ENCODE data around the gene FCHSD1. TPM values are rescaled to one million over a fixed set of nuclear protein-coding genes. Genes with fewer than 3 reads are reported as not detected.

FCHSD1 gene
- total and polyA plus RNA-seq, 10 of the 15 experiments (the other 5 are each of a cell fraction or from before 2014, with no cell fraction given), result 0.97 to 22.8 (median 10.7) TPM

GRCh38 chr5:141603923-141604717 lies 47.1 kb downstream of the FCHSD1 start (continued):
- TF ChIP-seq, protein P1, sequence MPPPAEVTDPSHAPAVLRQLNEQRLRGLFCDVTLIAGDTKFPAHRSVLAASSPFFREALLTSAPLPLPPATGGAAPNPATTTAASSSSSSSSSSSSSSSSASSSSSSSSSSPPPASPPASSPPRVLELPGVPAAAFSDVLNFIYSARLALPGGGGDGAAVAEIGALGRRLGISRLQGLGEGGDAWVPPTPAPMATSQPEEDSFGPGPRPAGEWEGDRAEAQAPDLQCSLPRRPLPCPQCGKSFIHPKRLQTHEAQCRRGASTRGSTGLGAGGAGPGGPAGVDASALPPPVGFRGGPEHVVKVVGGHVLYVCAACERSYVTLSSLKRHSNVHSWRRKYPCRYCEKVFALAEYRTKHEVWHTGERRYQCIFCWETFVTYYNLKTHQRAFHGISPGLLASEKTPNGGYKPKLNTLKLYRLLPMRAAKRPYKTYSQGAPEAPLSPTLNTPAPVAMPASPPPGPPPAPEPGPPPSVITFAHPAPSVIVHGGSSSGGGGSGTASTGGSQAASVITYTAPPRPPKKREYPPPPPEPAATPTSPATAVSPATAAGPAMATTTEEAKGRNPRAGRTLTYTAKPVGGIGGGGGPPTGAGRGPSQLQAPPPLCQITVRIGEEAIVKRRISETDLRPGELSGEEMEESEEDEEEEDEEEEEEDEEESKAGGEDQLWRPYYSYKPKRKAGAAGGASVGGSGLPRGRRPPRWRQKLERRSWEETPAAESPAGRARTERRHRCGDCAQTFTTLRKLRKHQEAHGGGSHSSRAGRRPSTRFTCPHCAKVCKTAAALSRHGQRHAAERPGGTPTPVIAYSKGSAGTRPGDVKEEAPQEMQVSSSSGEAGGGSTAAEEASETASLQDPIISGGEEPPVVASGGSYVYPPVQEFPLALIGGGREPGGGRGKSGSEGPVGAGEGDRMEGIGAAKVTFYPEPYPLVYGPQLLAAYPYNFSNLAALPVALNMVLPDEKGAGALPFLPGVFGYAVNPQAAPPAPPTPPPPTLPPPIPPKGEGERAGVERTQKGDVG (CRISPR knock-in tag; IDR thresholded peaks at IDR 0.05), result no peak
- TF ChIP-seq TAF1 (IDR thresholded peaks at IDR 0.05; ENCODE audit: borderline replicate concordance, low read depth, low read length), result no peak

GRCh38 chr5:141602606-141603005 lies 48.6 kb downstream of the FCHSD1 start:
- Histone ChIP-seq H4K20me1 (ENCODE audit: control insufficient read depth, insufficient read depth) (no peaks in the 10 kb centered on the region), H3K27ac (ENCODE audit: control insufficient read depth, insufficient read depth) (no peak overlapping the region), H3K9ac (ENCODE audit: control insufficient read depth, insufficient read depth, low read length) (no peak overlapping the region), H3K4me1 (ENCODE audit: control insufficient read depth, insufficient read depth, low read length) (peaks cover 29% of the 10 kb centered on the region), H3K79me2 (ENCODE audit: control insufficient read depth, insufficient read depth, low read length) (peaks cover 85% of the 10 kb centered on the region), H3K4me3 (no peak overlapping the region), H3K27me3 (replicated peaks in 1 of 2; ENCODE audit: control insufficient read depth in 2 of 2, insufficient read depth in 2 of 2, low read length in 1 of 2) (no peaks in the 10 kb centered on the region), H3K9me3 (replicated peaks; ENCODE audit: control insufficient read depth, insufficient read depth, low read length) (no peaks in the 10 kb centered on the region), H3K4me2 (ENCODE audit: control insufficient read depth, insufficient read depth) (no peak overlapping the region), H2AFZ (ENCODE audit: control insufficient read depth, low read depth, low read length) (no peak overlapping the region), H3K36me3 (ENCODE audit: control insufficient read depth in 2 of 2, insufficient read depth in 2 of 2, low read length in 1 of 2) (no peaks in the 10 kb centered on the region; a peak in 1 of 4 replicates)
- BruUV-seq (replicated peaks), result no TSS peak
- ChIA-PET SMC1A (ENCODE audit: uncharacterized antibody, unreplicated experiment) (interaction anchor here (0.7 to 8.6 kb wide), 6 partner anchors 9 to 279 kb away, joined by 3 to 199 read pairs (median 18); partner anchors contain the start of genes DIAPH1, HDAC3 and RELL2), RAD21 (ENCODE audit: unreplicated experiment) (interaction anchor here (0.8 to 5.0 kb wide), 6 partner anchors 10 to 35 kb away, joined by 3 to 45 read pairs (median 8); partner anchors contain the start of gene DIAPH1), POLR2A (interaction anchor here (0.7 to 3.5 kb wide), 2 partner anchors 14 to 1100 kb away, joined by 3 to 17 read pairs; no protein-coding TSS in a partner anchor), CTCF (interaction anchor here (0.6 to 10.9 kb wide), 7 partner anchors 10 to 388 kb away, joined by 3 to 172 read pairs (median 8); partner anchors contain the start of gene DIAPH1)
- TF ChIP-seq SREBF1 (IDR thresholded peaks at IDR 0.05; ENCODE audit: low read length) (no peak), MTA3 (IDR thresholded peaks at IDR 0.05; ENCODE audit: borderline replicate concordance, low read length) (no peak), IRF3 (IDR thresholded peaks at IDR 0.05) (no peak)
- FAIRE-seq (no peak), DNase-seq (ENCODE audit: low read depth, low spot score) (no peak), ATAC-seq (no peak)
- in situ Hi-C loops (cut with MboI), result loop anchor here (25.0 kb wide), 2 partner anchors 1190 to 1565 kb away; partner anchors contain the start of genes ANKHD1 and NRG2
- 44% methylated on average over 1 of the region's 1 CpG for WGBS (ENCODE audit: insufficient coverage, insufficient replicate concordance, low lambda C conversion rate, missing lambda C conversion rate)
- intact Hi-C loops (cut with micrococcal nuclease; ENCODE audit: unreplicated experiment), result no loop called here
